ENCODE measurements around the gene CAPN10. TPM values are rescaled to one million over a fixed set of nuclear protein-coding genes. Genes with fewer than 3 reads are reported as not detected.
A peak's percentile ranks its signal among the peaks of the same experiment; 100 is the strongest.

CAPN10 gene
- total and polyA plus RNA-seq, 7 donors = 5.0 to 15.0 (median 8.9) TPM

DNA sequence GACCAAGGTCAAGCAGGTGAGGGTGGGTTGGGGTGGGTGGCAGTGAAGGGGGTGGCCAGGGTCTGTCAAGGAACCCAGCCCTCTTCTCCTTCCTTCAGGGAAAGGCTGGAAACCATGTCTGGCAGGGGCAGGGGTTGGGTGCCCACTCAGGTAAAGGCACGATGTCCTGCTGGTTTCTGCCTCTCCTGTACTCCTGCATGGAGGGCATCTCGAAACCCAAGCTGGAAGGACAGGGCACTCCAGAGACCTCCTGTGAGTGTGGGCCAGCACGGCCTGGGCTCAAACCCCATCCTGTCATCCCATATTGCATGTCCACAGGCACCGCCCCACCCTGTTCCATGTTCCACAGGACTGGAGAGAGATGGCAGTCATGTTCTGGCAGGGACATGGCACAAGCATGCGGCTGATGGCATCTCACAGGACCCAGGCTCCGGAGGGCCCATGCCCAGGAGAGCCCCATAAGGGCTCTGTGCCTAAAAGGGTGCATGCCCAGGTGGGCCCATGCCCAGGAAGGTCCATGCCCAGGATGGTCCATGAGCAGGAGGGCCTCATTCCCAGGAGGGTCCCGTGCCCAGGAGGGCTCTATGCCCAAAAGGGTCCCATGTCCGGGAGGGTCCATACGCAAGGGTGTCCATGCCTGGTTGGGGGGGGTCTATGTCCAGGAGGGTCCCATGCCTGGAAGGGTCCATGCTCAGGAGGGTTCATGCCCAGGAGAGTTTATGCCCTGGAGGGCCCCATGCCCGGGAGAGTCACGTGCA lies 45.2 kb downstream of the CAPN10 start:
- H3K4me1 ChIP-seq = no peaks in the 10 kb centered on the region
- H3K27me3 ChIP-seq (ENCODE audit: insufficient read depth in 3 of 3, low read length in 2 of 3) = no peaks in the 10 kb centered on the region
- no peak for TF ChIP-seq CTCF (IDR thresholded peaks at IDR 0.05)
- no peak overlapping the region for H3K4me3 ChIP-seq
- intact Hi-C loops (cut with DNase I) = no loop called here
- no peaks in the 10 kb centered on the region for H3K9me3 ChIP-seq
- ATAC-seq (no peak), DNase-seq (peak in 1 of 2 donors; percentile 36)
- no peaks in the 10 kb centered on the region for H3K36me3 ChIP-seq (ENCODE audit: insufficient read depth in 1 of 2, low read depth in 1 of 2)
- WGBS, 3 donors = 83 to 91% (median 89%) methylated on average over 11 of the region's 11 CpGs
- H3K27ac ChIP-seq = no peak overlapping the region

DNA sequence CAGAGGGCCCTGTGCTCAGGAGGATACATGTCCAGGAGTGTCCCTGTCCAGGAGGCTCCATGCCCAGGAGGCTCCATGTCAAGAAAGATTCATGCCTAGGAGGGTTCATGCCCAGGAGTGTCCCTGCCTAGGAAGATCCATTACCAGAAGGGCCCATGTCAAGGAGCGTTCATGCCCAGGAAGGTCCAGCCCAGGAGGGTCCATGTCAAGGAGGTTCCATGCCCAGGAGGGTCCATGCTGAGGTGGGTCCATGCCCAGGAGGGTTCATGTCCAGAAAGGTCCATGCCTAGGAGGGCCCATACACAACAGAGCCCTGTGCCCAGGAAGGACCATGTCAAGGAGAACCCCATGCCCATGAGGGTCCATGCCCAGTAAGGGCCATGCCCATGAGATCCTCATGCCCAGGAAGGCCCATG lies 45.8 kb downstream of the CAPN10 start:
- H3K4me1 ChIP-seq = no peaks in the 10 kb centered on the region
- no peak overlapping the region for H3K27ac ChIP-seq
- intact Hi-C loops (cut with DNase I) = no loop called here
- no peaks in the 10 kb centered on the region for H3K36me3 ChIP-seq (ENCODE audit: insufficient read depth in 1 of 2, low read depth in 1 of 2)
- H3K9me3 ChIP-seq = no peaks in the 10 kb centered on the region
- ATAC-seq = no peak
- DNase-seq = peak in 1 of 2 donors; percentile 28
- H3K27me3 ChIP-seq (ENCODE audit: insufficient read depth in 3 of 3, low read length in 2 of 3) = no peaks in the 10 kb centered on the region
- no peak overlapping the region for H3K4me3 ChIP-seq
- no peak for TF ChIP-seq CTCF (IDR thresholded peaks at IDR 0.05)
- WGBS, 3 donors = 85 to 97% (median 94%) methylated on average over 1 of the region's 1 CpG

GRCh38 chr2:240635121-240635997 lies 48.8 kb downstream of the CAPN10 start:
- intact Hi-C loops (cut with DNase I) = no loop called here
- Histone ChIP-seq H3K9me3 (no peaks in the 10 kb centered on the region), H3K36me3 (ENCODE audit: insufficient read depth in 1 of 2, low read depth in 1 of 2) (no peaks in the 10 kb centered on the region), H3K4me1 (no peaks in the 10 kb centered on the region), H3K27ac (no peak overlapping the region), H3K4me3 (no peak overlapping the region), H3K27me3 (ENCODE audit: insufficient read depth in 3 of 3, low read length in 2 of 3) (no peaks in the 10 kb centered on the region)
- peak in 2 of 4 donors; percentile 8 to 17 for ATAC-seq
- no peak for TF ChIP-seq CTCF (IDR thresholded peaks at IDR 0.05)
- 73 to 84% (median 81%) methylated on average over 6 of the region's 6 CpGs for WGBS, 3 donors
- peak in 1 of 2 donors; percentile 30 for DNase-seq

GRCh38 chr2:240635998-240636547 lies 49.5 kb downstream of the CAPN10 start:
- H3K4me3 ChIP-seq = no peak overlapping the region
- no peak for TF ChIP-seq CTCF (IDR thresholded peaks at IDR 0.05)
- intact Hi-C loops (cut with DNase I) = no loop called here
- no peaks in the 10 kb centered on the region for H3K36me3 ChIP-seq (ENCODE audit: insufficient read depth in 1 of 2, low read depth in 1 of 2)
- no peaks in the 10 kb centered on the region for H3K4me1 ChIP-seq
- WGBS, 3 donors = 66 to 81% (median 78%) methylated on average over 3 of the region's 3 CpGs
- no peaks in the 10 kb centered on the region for H3K9me3 ChIP-seq
- no peaks in the 10 kb centered on the region for H3K27me3 ChIP-seq (ENCODE audit: insufficient read depth in 3 of 3, low read length in 2 of 3)
- DNase-seq (peak in 1 of 2 donors; percentile 13), ATAC-seq (no peak)
- H3K27ac ChIP-seq = no peak overlapping the region
